KG1 (cell line): ENCODE data around the gene BCAT1.

Experiments
- DNase-seq: peaks from one replicate; lab custom pipeline; 2025; lab: John Stamatoyannopoulos, UW

BCAT1 gene

DNA sequence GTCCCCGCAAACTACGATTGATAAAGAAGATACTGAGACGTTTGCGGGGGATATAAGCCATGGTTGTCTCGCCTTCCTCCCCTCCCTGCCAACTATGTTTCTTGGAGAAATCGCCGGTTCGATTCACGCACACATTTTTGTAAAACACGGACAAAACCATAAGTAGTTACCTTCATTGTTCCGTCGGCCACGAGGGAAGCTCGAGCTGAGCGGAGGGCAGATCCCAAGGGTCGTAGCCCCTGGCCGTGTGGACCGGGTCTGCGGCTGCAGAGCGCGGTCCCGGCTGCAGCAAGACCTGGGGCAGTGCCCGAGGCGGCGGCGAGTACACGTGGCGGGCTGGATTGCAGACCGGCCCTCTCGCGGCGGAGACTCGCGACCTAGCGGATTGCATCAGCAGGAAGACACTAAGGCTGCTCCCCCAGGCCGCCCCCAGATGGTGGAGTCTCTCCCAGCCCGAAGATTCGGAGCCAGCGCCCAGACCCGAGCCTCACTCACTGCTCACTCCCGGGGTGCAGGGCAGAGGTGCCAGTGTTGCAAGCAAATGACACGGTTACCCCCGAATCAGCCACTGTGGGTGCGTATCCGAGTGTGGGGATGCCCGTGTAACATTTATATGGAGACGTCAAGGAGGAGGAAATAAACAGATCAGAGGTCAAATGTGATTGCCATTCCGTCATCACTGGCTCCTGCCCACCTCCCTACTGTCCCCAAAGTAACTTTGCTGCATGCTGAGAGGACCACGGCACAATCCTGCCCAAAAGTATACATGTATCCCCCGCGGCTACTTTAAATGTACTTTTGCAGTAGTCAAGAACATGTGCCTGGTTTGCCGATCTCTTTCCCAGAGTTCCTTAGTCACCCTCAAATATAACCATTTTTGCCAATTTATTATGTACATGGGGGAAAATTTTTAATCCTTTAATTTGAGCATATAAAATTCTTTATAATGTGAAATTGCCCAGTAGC, at the start of gene BCAT1:
TSS of gene BCAT1 (minus strand) at position 345 of the 966 bp plus-strand sequence. CDS start at position 176, 169 bp downstream.
- DNase-seq, result peak; percentile 75

DNA sequence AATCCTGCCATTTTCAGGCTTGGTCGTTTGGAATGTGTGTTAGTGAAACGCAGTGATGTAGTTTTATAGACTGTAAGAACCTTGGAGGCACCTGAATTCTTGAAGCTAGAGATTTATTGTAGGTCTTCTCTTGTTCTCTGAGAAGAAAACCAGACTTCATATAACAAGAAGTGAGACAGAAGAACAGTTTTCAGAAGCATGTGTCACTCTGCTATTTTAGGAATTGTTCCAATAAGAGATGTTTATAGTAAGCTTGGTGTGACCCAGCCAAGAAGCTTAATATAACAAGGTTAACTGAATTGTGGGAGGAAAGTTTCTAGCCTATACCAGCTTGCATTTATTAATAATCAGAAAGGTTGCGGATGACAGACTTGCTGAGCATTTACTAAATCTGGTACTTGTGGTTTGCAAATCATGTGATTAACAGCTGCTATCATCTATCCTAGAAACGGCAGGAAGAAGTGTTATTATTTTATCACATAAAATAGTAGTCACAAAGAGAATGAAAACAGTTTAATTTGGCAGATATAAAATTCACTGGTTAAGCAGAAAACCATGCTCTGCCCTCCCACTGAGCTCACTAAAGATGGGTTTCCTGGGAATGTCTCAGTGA, 49.2 kb upstream of the BCAT1 start:
- no peak for DNase-seq

DNA sequence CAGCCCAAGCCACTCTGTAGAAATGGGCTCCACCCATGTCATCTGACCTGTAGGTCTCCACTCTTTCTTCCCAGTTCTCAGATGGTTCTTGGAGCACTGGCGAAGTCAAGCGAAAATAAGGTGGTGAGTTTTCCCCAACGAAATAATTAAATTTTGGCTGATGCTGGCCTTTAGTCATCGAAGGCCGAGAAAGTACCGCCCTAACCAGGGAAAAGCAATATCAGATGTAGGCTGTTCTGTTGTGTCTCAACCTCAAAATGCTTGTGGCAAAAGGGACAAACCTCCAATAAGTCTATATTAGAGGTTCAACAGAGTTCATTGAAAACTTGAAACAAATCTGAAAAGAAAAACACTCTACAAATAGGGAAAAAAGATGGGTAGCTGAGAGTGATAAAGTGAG, 48.6 kb upstream of the BCAT1 start:
- no peak for DNase-seq

GRCh38 chr12:24996820-24997219, 47.9 kb upstream of the BCAT1 start:
- DNase-seq, result no peak

DNA sequence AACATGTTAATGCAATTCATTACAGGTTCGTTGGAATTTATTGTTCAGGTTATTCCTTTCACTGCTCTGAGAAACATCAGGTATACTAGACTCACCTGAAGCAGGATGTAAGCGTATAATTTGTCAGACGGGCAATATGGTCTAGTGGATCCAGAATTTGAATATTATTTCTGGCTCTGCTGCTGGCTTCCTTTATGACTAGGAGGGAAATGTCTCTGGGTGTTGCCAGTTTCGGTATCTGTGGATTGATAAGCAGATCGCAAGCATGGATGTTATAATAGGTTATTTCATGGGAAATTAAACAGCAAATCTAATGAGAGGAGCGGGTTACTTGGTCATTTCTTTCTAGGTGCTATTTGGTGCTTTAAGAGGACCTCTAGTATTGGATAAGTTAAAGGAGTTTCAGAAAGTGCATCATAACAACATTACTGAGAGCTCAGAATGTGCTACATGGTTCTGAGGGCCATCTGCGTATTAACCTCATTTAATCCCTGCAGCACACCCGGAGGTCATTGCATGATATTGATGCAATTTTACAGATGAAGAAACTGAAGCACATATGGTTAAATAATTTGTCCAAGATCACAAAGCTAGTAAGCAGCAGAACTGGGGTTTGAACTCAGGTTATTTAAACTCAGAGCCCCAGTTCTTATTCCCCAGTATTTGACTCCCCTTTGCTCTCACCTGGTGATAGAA, 47.3 kb upstream of the BCAT1 start:
- no peak for DNase-seq

GRCh38 chr12:24993793-24994192, 44.9 kb upstream of the BCAT1 start:
- DNase-seq, result no peak

- no peak for DNase-seq
Measured at GRCh38 chr12:24991209-24992049, 42.5 kb upstream of the BCAT1 start.

DNA sequence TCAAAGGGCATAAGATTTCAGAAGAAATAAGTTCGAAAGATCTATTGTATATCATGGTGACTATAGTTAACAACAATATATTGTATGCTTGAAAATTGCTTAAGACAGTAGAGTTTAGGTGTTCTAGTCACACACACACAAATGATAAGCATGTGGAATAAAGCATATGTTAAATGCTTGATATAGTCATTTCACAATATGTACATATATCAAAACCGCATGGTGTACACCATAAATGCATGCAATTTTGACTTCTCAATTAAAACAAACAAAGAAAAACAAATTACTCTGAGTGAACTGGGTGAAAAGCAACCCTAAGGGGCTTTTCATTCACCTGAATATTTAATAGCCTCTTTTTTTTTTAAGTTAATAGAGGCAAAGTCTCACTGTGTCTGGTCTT, 40.3 kb upstream of the BCAT1 start:
- DNase-seq, result no peak

- DNase-seq, result no peak
Measured at GRCh38 chr12:24982250-24982649, 33.3 kb upstream of the BCAT1 start.

DNA sequence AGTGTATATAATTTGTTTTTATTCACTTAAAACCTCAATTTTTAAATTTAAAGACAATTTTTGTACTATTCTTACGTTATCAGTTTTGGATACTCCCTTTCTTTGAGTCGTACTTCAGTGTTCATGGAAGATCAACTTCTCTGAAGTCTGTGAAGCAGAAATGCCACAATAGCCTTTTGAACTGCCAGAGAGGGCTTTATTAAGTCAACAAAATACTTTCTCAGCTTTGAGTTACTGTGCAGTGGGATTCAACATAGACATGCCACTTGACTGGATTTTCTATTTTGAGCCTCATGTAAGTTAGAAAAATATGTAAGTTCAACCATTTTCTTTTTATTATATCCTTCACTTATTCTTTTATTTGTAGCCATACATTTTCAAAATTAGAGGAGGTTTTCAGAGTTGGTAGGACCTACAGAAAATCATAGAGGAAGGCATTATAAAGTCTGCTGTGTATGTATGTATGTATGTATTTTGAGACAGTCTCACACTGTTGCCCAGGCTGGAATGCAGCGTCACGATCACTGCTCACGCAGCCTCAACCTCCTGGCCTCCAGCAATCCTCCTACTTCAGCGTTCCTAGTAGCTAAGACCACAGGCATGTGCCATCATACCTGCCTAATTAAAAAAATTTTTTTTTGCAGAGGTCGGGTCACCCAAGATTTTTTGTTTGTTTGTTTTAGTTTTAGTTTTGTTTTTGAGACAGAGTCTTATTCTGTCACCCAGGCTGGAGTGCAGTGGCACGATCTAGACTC, 31.3 kb upstream of the BCAT1 start:
- no peak for DNase-seq

- DNase-seq, result no peak
Measured at GRCh38 chr12:24979329-24979728, 30.4 kb upstream of the BCAT1 start.

DNA sequence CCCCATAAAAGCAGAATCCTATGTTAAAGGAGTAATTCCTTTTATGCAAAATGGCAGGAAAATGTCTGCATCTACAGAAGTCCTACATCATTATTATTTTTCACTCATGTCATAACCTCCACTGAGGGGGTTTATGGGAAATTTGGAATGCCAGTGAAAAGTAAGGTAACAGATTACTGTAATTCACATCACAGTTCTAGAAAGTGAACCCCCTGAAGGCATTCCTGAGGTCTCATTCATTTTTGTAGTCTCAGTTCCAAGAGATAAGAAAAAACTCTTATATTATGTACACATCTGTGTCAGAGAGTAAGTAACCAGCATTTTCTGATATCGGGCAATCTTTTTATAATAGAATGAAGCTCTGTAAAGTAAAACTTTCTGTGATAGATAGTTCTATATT, 28.8 kb upstream of the BCAT1 start:
- no peak for DNase-seq

- DNase-seq, result no peak
Measured at GRCh38 chr12:24977060-24977459, 28.2 kb upstream of the BCAT1 start.

DNA sequence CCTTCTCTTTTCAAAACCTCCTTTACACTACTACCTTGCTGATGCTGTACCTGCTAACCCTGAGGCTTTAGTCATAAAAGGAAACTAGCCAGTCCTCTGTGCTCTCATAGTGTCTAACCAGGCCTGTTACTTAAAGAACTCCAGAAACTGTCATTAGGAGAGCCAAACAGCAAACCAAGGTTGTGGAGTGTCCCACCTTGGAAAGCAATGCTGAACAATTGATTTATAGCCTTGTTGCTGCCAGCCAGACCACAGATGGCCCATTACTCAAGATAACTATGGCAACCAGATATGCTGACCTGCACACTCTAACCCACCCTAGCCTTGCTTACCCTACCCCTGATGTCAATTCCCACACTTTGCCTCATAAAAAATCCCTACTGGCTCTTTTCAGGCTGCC, 26.5 kb upstream of the BCAT1 start:
- no peak for DNase-seq

GRCh38 chr12:24974216-24974615, 25.3 kb upstream of the BCAT1 start:
- DNase-seq, result no peak

DNA sequence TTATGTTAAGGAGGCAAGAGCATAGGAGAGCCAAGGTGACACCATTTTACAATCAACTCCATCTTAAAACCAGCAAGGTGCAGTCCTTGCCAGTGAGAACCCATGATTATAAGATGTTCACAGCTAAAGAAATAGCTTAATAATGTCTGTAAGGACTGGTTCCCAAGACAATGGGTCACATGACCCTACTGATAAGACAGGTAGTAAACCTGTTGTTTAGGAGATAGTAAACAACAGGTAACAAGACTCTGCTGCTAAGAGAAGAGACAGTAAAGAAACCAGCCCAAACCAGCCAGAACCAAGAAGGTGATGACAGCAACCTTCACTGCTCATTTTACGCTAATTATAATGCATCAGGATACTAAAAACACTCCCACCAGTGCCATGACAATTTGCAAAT, 23.2 kb upstream of the BCAT1 start:
- no peak for DNase-seq

DNA sequence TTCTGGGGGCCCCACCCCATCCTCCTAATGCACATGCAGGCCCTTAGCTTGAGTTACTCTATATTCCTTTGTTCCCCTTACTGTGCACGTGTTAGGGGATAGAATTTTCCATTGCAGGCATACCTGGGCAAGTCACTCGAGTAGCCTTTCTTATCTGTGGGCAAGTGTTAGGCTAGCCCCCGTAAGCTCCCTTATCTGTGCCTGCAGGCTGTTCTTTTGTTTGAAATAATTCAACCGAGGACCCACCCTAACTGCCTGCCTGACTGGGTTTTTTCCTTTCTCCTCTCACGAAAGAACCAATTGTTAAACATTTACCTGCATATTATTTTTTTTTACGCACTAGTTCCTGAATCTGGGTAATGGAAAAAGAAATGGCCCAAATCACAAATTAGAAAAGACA, 21.3 kb upstream of the BCAT1 start:
- no peak for DNase-seq

DNA sequence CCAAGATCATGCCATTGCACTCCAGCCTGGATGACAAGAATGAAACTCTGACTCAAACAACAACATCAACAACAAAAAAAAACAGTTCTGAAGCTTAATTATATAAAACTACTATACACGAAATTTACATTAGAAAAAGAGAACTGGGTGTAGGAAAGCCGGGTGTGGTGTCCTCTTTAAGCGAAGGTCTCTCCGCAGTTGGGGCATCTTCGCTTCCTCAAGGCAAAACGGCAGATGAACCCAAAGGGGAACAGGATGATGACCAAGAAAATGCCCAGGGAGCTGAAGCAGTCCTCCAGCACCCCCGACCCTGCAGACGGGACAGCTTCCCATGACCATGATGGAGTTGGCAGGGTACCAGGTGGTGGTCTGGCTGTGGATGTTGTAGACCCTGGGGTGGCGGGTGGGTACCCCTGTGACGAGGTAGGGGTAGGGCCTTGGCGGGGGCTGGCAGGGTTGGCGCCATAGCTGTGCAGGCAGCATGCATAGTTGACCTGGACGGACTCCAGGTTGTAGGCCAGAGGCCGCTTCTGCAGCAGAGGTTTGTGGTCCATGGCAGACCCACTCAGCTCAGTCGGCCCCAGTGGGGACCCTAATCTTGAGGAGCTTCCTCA, 18.2 kb upstream of the BCAT1 start:
- DNase-seq, result no peak

- DNase-seq, result no peak
Measured at GRCh38 chr12:24964342-24964741, 15.4 kb upstream of the BCAT1 start.

DNA sequence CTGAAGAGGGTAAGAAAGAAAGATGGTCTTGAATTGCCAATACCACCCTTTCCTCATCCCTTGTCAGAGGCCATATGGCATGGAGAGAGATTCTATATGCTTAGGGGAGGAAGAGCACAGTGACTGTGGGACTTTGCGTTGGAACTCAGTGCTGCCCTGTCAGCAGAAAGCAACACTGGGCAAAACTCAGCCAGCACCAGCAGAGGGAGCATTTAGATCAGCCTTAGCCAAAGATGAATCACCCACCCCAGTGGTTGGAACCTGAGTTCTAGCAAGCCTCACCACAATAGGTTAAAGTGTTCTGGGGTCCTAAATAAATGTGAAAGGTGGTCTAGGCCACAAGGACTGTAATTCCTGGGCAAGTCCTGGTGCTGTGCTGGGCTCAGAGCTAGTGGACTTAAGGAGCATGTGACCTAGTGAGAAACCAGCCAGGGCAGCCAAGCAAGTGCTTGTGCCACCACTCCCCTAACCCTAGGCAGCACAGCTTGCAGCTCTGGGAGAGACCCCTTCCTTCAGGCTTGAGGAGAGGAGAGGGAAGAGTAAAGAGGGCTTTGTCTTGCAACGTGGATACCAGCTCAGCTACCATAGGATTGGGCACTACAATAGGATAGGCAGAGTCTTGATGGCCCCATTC, 11.4 kb upstream of the BCAT1 start:
- peak; percentile 26 for DNase-seq
